GM12878 (cell line): ENCODE measurements around the gene HES2. TPM values are rescaled to one million over a fixed set of nuclear protein-coding genes. Genes with fewer than 3 reads are reported as not detected.

ENCODE experiments used
- ATAC-seq: fragments of 200-7000 bp; cut with Tn5 transposase; 3 replicates; pipeline ENCODE4 v1.9.1; 2020; ENCODE audit warnings: mild to moderate bottlenecking, moderate library complexity
- BruUV-seq: library from RNA; stranded (reverse); fragments of 400-500 nt; replicated peaks from 2 replicates; lab custom pipeline; 2021; lab: Mats Ljungman, UMichigan
- CTCF ChIA-PET: fragments of 300-600 bp; sonication (Branson Sonifier 250); formaldehyde crosslinking; extraction: SDS; loops from one replicate; lab custom pipeline; 2021; ENCODE audit warnings: inconsistent platforms; lab: Yijun Ruan, JAX
- POLR2A ChIA-PET: fragments of 350-600 bp; formaldehyde crosslinking; extraction: SDS; loops from one replicate; lab custom pipeline; 2021; ENCODE audit warnings: inconsistent platforms; lab: Charles Lee
- RAD21 ChIA-PET: fragments of 300-600 bp; sonication (Branson Sonifier 250); formaldehyde crosslinking; loops from one replicate; lab custom pipeline; 2023; ENCODE audit warnings: antibody characterized with exemption; ENCODE audit not compliant: unreplicated experiment; lab: Charles Lee
- SMC1A ChIA-PET: fragments of 300-600 bp; sonication (Branson Sonifier 250); formaldehyde crosslinking; loops from one replicate; lab custom pipeline; 2023; ENCODE audit not compliant: unreplicated experiment, uncharacterized antibody; lab: Charles Lee
- DNase-seq: peaks from one replicate; pipeline ENCODE4 v3.0.0-alpha.2; 2011; ENCODE audit warnings: low read depth, low spot score
- FAIRE-seq: peaks from 3 replicates; lab custom pipeline; 2011; peaks lifted over from hg19 to GRCh38; lab: Jason Lieb, UNC
- H2AFZ ChIP-seq: 2 replicates; pipeline ENCODE4 v1.6.0; 2011; ENCODE audit warnings: low read depth, low read length, control low read depth; ENCODE audit not compliant: control insufficient read depth
- H3K27ac ChIP-seq: 2 replicates; pipeline ENCODE4 v1.5.1; 2011; ENCODE audit warnings: control low read depth; ENCODE audit not compliant: control insufficient read depth, insufficient read depth
- H3K27me3 ChIP-seq, 2 experiments: replicated peaks in 1 of 2; 2 replicates each; pipeline versions ENCODE4 v1.6.0 to v1.6.1; 2011; ENCODE audit warnings: low read length in 1 of 2; ENCODE audit not compliant: control insufficient read depth in 2 of 2, insufficient read depth in 2 of 2
- H3K36me3 ChIP-seq, 2 experiments: 2 replicates each; pipeline ENCODE4 v1.5.1; 2011; ENCODE audit warnings: low read length in 1 of 2; ENCODE audit not compliant: control insufficient read depth in 2 of 2, insufficient read depth in 2 of 2
- H3K4me1 ChIP-seq: 2 replicates; pipeline ENCODE4 v1.6.1; 2011; ENCODE audit warnings: mild to moderate bottlenecking, low read length, moderate library complexity, mixed read lengths; ENCODE audit not compliant: control insufficient read depth, insufficient read depth
- H3K4me2 ChIP-seq: 2 replicates; pipeline ENCODE4 v1.6.0; 2011; ENCODE audit warnings: control low read depth; ENCODE audit not compliant: control insufficient read depth, insufficient read depth
- H3K4me3 ChIP-seq: fragments of 200-600 bp; sonication (generic); 2 replicates; pipeline ENCODE4 v1.5.1; 2016
- H3K79me2 ChIP-seq: 2 replicates; pipeline ENCODE4 v1.6.0; 2011; ENCODE audit warnings: low read length; ENCODE audit not compliant: control insufficient read depth, insufficient read depth
- H3K9ac ChIP-seq: 2 replicates; pipeline ENCODE4 v1.8.0; 2011; ENCODE audit warnings: low read length, control low read depth, mixed read lengths; ENCODE audit not compliant: control insufficient read depth, insufficient read depth
- H3K9me3 ChIP-seq: replicated peaks from 3 replicates; pipeline ENCODE4 v1.5.1; 2011; ENCODE audit warnings: mild to moderate bottlenecking, low read length; ENCODE audit not compliant: control insufficient read depth, insufficient read depth
- H4K20me1 ChIP-seq: 2 replicates; pipeline ENCODE4 v1.6.0; 2011; ENCODE audit not compliant: control insufficient read depth, insufficient read depth
- CREB1 ChIP-seq: IDR thresholded peaks from 2 replicates; pipeline ENCODE4 v1.6.1; 2012; ENCODE audit warnings: low read depth, mild to moderate bottlenecking, inconsistent platforms
- MTA3 ChIP-seq: IDR thresholded peaks from 2 replicates; pipeline ENCODE4 v1.6.1; 2012; ENCODE audit warnings: low read length, inconsistent platforms, borderline replicate concordance
- RELA ChIP-seq: fragments of 450-650 bp; IDR thresholded peaks from 2 replicates; pipeline ENCODE4 v1.8.0; 2014; ENCODE audit warnings: borderline replicate concordance; ENCODE audit not compliant: partially characterized antibody
- SUZ12 ChIP-seq: fragments of 200-600 bp; sonication (generic); IDR thresholded peaks from one replicate; pipeline ENCODE4 v1.6.1; 2018; ENCODE audit warnings: antibody characterized with exemption, mild to moderate bottlenecking; ENCODE audit not compliant: unreplicated experiment
- WGBS: methylation state at CpG from one replicate; pipeline ENCODE4 v1.1.6; 2016; ENCODE audit warnings: low lambda C conversion rate; ENCODE audit not compliant: insufficient replicate concordance, insufficient coverage; ENCODE audit errors: missing lambda C conversion rate; 5-methylcytosine and 5-hydroxymethylcytosine counted together
- in situ Hi-C: fragments of 300-500 bp; cut with MboI; formaldehyde crosslinking; loops from 9 replicates; pipeline ENCODE4 v1.14.3; 2018; ENCODE audit warnings: mixed read lengths
- intact Hi-C: fragments of 100-400 bp; cut with micrococcal nuclease; formaldehyde crosslinking; loops from one replicate; pipeline ENCODE4 v1.14.2; 2022; ENCODE audit not compliant: unreplicated experiment
- polyA plus RNA-seq, 11 experiments: library from polyadenylated mRNA; depleted of rRNA in 4 of 11; unstranded in 6 of 11; stranded (reverse) in 5 of 11; fragments of >200 nt; fragmentation: Nextera tagmentation in 4 of 11; fragmentation: Illumina TruSeq in 1 of 11; extraction: Ambion mirVana in 4 of 11; extraction: Trizol in 1 of 11; gene quantifications; 1 replicate in 1 of 11; 2 replicates in 10 of 11; pipeline versions ENCODE4 v1.2.1 to v1.2.3, GENCODE V29; 2011 to 2016; ENCODE audit warnings: inconsistent platforms in 2 of 11, missing spikeins in 2 of 11, low read depth in 1 of 11
- total RNA-seq, 4 experiments: library from RNA; depleted of rRNA in 3 of 4; stranded (reverse); fragments of >200 nt in 3 of 4; fragmentation: Illumina TruSeq in 1 of 4; extraction: Trizol in 1 of 4; gene quantifications; 2 replicates each; pipeline versions ENCODE4 v1.2.1 to v1.2.3, GENCODE V29; 2013 to 2021

The HES2 gene
- total and polyA plus RNA-seq, 10 of the 15 experiments (the other 5 are each of a cell fraction or from before 2014, with no cell fraction given): 0.13 to 2.0 (median 0.26) TPM

GRCh38 chr1:6447818-6448748 lies 28.4 kb upstream of the HES2 start:
- in situ Hi-C loops: no loop called here
- Histone ChIP-seq H4K20me1 (no peaks in the 10 kb centered on the region), H3K9me3 (no peaks in the 10 kb centered on the region), H3K36me3 (no peaks in the 10 kb centered on the region), H3K27me3 (peaks cover 5 to 6% of the 10 kb centered on the region in 2 experiments; a peak in 3 of 4 replicates), H2AFZ (no peak overlapping the region), H3K9ac (no peak overlapping the region), H3K4me2 (peak overlapping the region; percentile 55), H3K4me3 (no peak overlapping the region), H3K27ac (no peak overlapping the region), H3K79me2 (no peaks in the 10 kb centered on the region), H3K4me1 (no peaks in the 10 kb centered on the region; the same call in 1 of the 2 replicates)
- DNase-seq (no peak), FAIRE-seq (no peak), ATAC-seq (peak; percentile 30)
- ChIA-PET RAD21 (no interaction called here), CTCF (interaction anchor here (1.3 to 1.6 kb wide), 3 partner anchors 10 to 100 kb away, joined by 3 to 5 read pairs (median 5); no protein-coding TSS in a partner anchor), POLR2A (no interaction called here), SMC1A (no interaction called here)
- intact Hi-C loops: no loop called here
- 15% methylated on average over 39 of the region's 68 CpGs for WGBS
- BruUV-seq: no TSS peak
- TF ChIP-seq CREB1 (no peak), SUZ12 (peak; percentile 24), MTA3 (no peak), RELA (no peak)
